Activated T-helper 2 cell treated with anti-CD3 and anti-CD28 coated beads, Interferon-gamma antibody, Interleukin-2, Interleukin-4, amounts not matched to agents 10 μg/mL and 5 μg/mL and 100 μg/mL, durations not matched to agents 14 hours and 24 hours and 36 hours (primary cell): ENCODE data around the gene JAK2. TPM values are rescaled to one million over a fixed set of nuclear protein-coding genes. Genes with fewer than 3 reads are reported as not detected.
"Not testable (repeated sequence)": the region's sequence is repeated elsewhere in the genome, so short reads cannot be mapped to it uniquely, and the experiment has no call there.

Experiments
- DNase-seq: peaks from one replicate; pipeline ENCODE4 v3.0.0; 2021; ENCODE audit warnings: low spot score
- H3K27ac Mint-ChIP-seq: one replicate; pipeline ENCODE4 v1.8.0; 2021; ENCODE audit warnings: mixed read lengths
- H3K27me3 Mint-ChIP-seq: one replicate; pipeline ENCODE4 v1.8.0; 2021; ENCODE audit warnings: low read depth, mixed read lengths
- H3K36me3 Mint-ChIP-seq: one replicate; pipeline ENCODE4 v1.8.0; 2021; ENCODE audit warnings: low read depth, mixed read lengths
- H3K4me1 Mint-ChIP-seq: one replicate; pipeline ENCODE4 v1.8.0; 2021; ENCODE audit warnings: low read depth, mixed read lengths
- H3K4me3 Mint-ChIP-seq: one replicate; pipeline ENCODE4 v1.8.0; 2021; ENCODE audit warnings: low read depth, mild to moderate bottlenecking, moderate library complexity, mixed read lengths
- H3K9me3 Mint-ChIP-seq: one replicate; pipeline ENCODE4 v1.8.0; 2021; ENCODE audit warnings: mixed read lengths
- intact Hi-C: fragments of 100-400 bp; cut with micrococcal nuclease; formaldehyde crosslinking; loops from one replicate; pipeline ENCODE4 v1.15.1; 2023
- total RNA-seq: library from RNA; stranded (reverse); gene quantifications from 2 replicates; pipeline ENCODE4 v1.2.3, GENCODE V29; 2022

Gene JAK2
- total RNA-seq, 1 donor from 2014 or later = 32.3 TPM

DNA sequence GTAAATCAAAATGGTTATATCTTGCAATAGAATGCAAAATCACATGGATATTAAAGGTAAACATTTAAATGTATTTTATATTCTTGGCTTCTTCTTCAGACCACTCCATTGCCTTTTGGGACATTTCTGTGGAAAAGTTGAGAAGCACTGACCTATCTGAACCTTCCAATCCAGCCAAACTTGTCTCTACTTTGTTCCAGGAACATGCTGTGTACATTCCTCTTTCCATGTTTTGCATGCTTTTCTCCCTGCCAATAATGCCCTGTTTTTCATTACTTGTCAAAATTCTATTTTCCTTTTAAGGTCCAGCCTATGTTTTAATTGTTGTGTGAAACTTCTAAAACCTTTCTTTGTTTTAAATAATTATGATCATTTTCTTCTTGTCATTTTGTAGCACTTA lies 28.3 kb downstream of the JAK2 start:
- intact Hi-C loops = no loop called here
- H3K9me3 Mint-ChIP-seq = peaks cover 24% of the 10 kb centered on the region
- H3K4me3 Mint-ChIP-seq = no peak overlapping the region
- H3K27me3 Mint-ChIP-seq = no peaks in the 10 kb centered on the region
- no peak overlapping the region for H3K27ac Mint-ChIP-seq
- peaks cover 35% of the 10 kb centered on the region for H3K4me1 Mint-ChIP-seq
- H3K36me3 Mint-ChIP-seq = peaks cover 84% of the 10 kb centered on the region
- no peak for DNase-seq

DNA sequence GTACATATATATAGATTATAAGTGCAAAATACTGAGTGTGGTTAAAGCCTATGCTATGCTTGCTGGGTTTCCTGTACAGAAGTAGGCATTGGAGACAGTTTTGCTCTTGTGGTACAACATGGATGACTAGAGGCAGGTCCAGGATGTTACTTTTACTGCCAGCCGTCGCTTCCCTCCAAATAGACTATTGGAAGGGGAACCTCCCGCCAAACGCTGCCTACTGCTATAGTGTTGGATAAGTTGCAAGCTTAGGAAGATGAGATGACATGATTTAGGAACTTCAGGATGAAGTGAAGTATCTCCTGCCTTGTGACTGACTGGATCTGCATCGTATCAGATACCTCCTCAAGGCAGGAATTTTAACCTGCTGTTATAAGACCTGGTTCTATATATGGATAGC lies 30.9 kb downstream of the JAK2 start:
- Mint-ChIP-seq H3K27me3 (no peaks in the 10 kb centered on the region), H3K36me3 (peaks cover 87% of the 10 kb centered on the region), H3K9me3 (peaks cover 37% of the 10 kb centered on the region), H3K4me3 (no peak overlapping the region), H3K27ac (no peak overlapping the region), H3K4me1 (peaks cover 27% of the 10 kb centered on the region)
- intact Hi-C loops = no loop called here
- no peak for DNase-seq

- H3K27ac Mint-ChIP-seq = peak overlapping the region; percentile 38
- no peaks in the 10 kb centered on the region for H3K27me3 Mint-ChIP-seq
- intact Hi-C loops = no loop called here
- H3K36me3 Mint-ChIP-seq = peaks cover 86% of the 10 kb centered on the region
- DNase-seq = no peak
- peaks cover 45% of the 10 kb centered on the region for H3K4me1 Mint-ChIP-seq
- H3K9me3 Mint-ChIP-seq = peaks cover 11% of the 10 kb centered on the region
- no peak overlapping the region for H3K4me3 Mint-ChIP-seq
Observed at GRCh38 chr9:5025416-5025815, 40.3 kb downstream of the JAK2 start.

DNA sequence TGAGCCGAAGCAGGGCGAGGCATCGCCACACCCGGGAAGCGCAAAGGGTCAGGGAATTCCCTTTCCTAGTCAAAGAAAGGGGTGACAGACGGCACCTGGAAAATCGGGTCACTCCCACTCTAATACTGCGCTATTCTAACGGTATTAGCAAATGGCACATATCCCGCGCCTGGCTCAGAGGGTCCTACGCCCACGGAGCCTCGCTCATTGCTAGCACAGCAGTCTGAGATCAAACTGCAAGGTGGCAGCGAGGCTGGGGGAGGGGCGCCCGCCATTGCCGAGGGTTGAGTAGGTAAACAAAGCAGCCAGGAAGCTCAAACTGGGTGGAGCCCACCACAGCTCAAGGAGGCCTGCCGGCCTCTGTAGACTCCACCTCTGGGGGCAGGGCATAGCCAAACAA lies 46.9 kb downstream of the JAK2 start:
- H3K27me3 Mint-ChIP-seq, H3K27ac Mint-ChIP-seq, intact Hi-C loops, DNase-seq, H3K4me3 Mint-ChIP-seq: not testable (repeated sequence)
- Mint-ChIP-seq H3K9me3 (peaks cover 33% of the 10 kb centered on the region), H3K4me1 (peaks cover 21% of the 10 kb centered on the region), H3K36me3 (peaks cover 89% of the 10 kb centered on the region)

GRCh38 chr9:5040730-5041389 lies 55.8 kb downstream of the JAK2 start:
- H3K4me3 Mint-ChIP-seq = no peak overlapping the region
- intact Hi-C loops = no loop called here
- no peak for DNase-seq
- H3K9me3 Mint-ChIP-seq = peaks cover 10% of the 10 kb centered on the region
- peaks cover 3% of the 10 kb centered on the region for H3K4me1 Mint-ChIP-seq
- H3K27me3 Mint-ChIP-seq = no peaks in the 10 kb centered on the region
- peaks cover 77% of the 10 kb centered on the region for H3K36me3 Mint-ChIP-seq
- no peak overlapping the region for H3K27ac Mint-ChIP-seq

- Mint-ChIP-seq H3K4me1 (peaks cover 6% of the 10 kb centered on the region), H3K4me3 (no peak overlapping the region), H3K36me3 (peaks cover 83% of the 10 kb centered on the region), H3K27ac (no peak overlapping the region), H3K9me3 (peaks cover 10% of the 10 kb centered on the region), H3K27me3 (no peaks in the 10 kb centered on the region)
- no peak for DNase-seq
- intact Hi-C loops = no loop called here
Observed at GRCh38 chr9:5041390-5042115, 56.5 kb downstream of the JAK2 start.

DNA sequence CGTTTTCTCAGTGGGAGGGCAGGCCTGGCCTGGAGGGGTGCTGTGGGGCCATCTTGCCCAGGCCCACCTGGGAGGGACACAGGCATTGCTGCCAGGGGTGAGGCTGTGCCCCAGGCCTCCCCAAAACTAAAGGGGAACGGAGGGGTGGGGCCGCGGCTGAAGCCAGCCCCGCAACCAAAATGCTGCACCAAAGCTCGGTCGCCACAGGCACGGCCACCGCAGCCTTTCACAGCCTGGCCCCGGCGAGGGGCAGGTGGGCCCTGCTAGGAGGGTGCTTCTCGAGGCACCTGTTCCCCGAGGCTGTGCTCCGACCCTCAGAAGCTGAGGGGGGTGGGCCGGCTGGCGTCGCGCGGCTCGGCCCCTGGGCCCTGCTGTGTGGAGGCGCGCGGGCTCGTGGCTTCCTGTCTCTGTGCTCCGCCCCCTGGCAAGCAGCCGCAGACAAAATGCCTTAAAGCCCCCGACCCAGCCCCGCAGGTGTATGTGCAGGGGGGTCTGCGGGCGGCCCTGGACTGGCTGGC lies 57.6 kb downstream of the JAK2 start:
- intact Hi-C loops = no loop called here
- peaks cover 81% of the 10 kb centered on the region for H3K36me3 Mint-ChIP-seq
- H3K4me1 Mint-ChIP-seq = peaks cover 9% of the 10 kb centered on the region
- no peak for DNase-seq
- peak overlapping the region; percentile 55 for H3K27ac Mint-ChIP-seq
- H3K4me3 Mint-ChIP-seq = peak overlapping the region; percentile 8
- H3K27me3 Mint-ChIP-seq = no peaks in the 10 kb centered on the region
- peaks cover 10% of the 10 kb centered on the region for H3K9me3 Mint-ChIP-seq

DNA sequence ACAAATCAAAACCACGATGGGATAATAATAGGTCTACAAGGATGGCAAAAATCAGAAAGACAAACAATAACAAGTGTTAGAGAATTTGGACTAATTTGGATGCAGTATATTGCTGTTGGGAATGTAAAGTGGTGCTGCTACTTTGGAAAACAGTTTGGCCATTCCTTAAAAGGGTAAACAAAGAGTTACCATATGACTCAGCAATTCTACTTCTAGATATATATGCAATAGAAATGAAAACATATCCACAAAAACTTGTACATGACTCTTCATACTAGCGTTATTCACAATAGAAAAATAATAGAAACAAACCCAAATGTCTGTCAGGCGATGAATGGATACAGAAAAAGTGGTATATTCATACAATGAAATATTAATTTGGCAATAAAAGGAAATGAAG lies 58.3 kb downstream of the JAK2 start:
- Mint-ChIP-seq H3K4me1 (peaks cover 9% of the 10 kb centered on the region), H3K27me3 (no peaks in the 10 kb centered on the region), H3K9me3 (peaks cover 10% of the 10 kb centered on the region), H3K27ac (peak overlapping the region; percentile 55), H3K4me3 (no peak overlapping the region), H3K36me3 (peaks cover 84% of the 10 kb centered on the region)
- intact Hi-C loops = no loop called here
- DNase-seq = no peak

DNA sequence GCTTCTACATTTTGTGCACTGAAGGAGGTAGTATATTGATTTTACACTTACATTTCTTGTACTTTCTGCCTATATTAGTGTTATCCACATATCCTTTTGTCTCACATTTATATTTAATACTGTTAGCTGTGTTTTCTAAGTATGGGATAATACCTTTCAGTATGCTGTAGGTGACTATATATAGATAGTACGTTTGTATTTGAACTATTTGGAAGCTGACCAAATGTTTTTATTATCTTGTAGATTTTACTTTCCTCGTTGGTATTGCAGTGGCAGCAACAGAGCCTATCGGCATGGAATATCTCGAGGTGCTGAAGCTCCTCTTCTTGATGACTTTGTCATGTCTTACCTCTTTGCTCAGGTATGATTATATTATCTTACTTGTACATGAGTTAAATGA lies 59.1 kb downstream of the JAK2 start:
- Mint-ChIP-seq H3K9me3 (peaks cover 5% of the 10 kb centered on the region), H3K4me1 (peaks cover 10% of the 10 kb centered on the region), H3K36me3 (peaks cover 82% of the 10 kb centered on the region), H3K27me3 (no peaks in the 10 kb centered on the region), H3K27ac (no peak overlapping the region), H3K4me3 (no peak overlapping the region)
- intact Hi-C loops = no loop called here
- no peak for DNase-seq

DNA sequence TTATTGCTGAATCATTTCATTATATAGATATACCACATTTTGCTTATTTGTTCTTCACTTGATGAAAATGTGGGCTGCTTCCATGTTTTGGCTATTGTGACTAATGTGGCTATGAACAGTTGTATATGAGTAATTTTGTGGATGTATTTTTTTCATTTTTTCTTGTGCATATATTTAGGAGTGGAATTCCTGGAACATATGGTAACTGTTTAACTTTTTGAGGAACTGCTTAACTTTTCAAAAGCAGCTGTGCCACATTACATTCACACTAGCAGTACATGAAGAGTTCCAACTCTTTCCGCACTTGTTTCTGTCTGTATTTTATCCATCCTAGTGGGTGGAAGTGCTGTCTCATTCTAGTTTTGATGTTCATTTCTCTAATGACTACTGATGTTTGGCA lies 67.8 kb downstream of the JAK2 start:
- H3K27ac Mint-ChIP-seq = no peak overlapping the region
- no peak for DNase-seq
- peaks cover 17% of the 10 kb centered on the region for H3K4me1 Mint-ChIP-seq
- intact Hi-C loops = no loop called here
- H3K27me3 Mint-ChIP-seq = no peaks in the 10 kb centered on the region
- no peak overlapping the region for H3K4me3 Mint-ChIP-seq
- H3K9me3 Mint-ChIP-seq = no peaks in the 10 kb centered on the region
- peaks cover 76% of the 10 kb centered on the region for H3K36me3 Mint-ChIP-seq

DNA sequence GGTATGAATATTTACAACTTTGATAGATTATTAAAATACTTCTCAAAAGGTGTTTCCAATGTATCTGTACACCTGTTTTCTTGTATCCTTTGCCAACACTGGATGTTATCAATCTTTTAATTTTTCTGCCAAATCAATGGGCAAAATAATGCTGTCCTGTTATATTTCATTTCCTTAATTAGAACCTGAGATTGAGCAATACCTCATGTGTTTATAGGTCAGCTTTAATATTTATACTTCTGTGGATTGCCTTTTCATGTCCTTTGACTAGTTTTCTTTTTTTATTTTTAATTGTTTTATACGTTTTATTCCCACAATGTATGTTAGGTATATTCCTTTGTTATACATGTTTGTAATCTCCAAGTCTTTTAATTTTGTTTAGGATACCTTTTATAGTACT lies 77.6 kb downstream of the JAK2 start:
- peaks cover 62% of the 10 kb centered on the region for H3K36me3 Mint-ChIP-seq
- no peak overlapping the region for H3K27ac Mint-ChIP-seq
- H3K4me3 Mint-ChIP-seq = no peak overlapping the region
- no peaks in the 10 kb centered on the region for H3K9me3 Mint-ChIP-seq
- no peak for DNase-seq
- intact Hi-C loops = loop anchor here (10.0 kb wide), 1 partner anchor 62 kb away; no protein-coding TSS in a partner anchor
- peaks cover 27% of the 10 kb centered on the region for H3K4me1 Mint-ChIP-seq
- H3K27me3 Mint-ChIP-seq = no peaks in the 10 kb centered on the region

GRCh38 chr9:5072871-5073270 lies 87.8 kb downstream of the JAK2 start:
- intact Hi-C loops = loop anchor here (10.0 kb wide), 1 partner anchor 352 kb away; no protein-coding TSS in a partner anchor
- H3K27me3 Mint-ChIP-seq = no peaks in the 10 kb centered on the region
- peaks cover 66% of the 10 kb centered on the region for H3K36me3 Mint-ChIP-seq
- DNase-seq = no peak
- H3K27ac Mint-ChIP-seq = no peak overlapping the region
- peaks cover 17% of the 10 kb centered on the region for H3K4me1 Mint-ChIP-seq
- no peak overlapping the region for H3K4me3 Mint-ChIP-seq
- no peaks in the 10 kb centered on the region for H3K9me3 Mint-ChIP-seq

- Mint-ChIP-seq H3K4me1 (peaks cover 17% of the 10 kb centered on the region), H3K27me3 (no peaks in the 10 kb centered on the region), H3K4me3 (no peak overlapping the region), H3K36me3 (peaks cover 64% of the 10 kb centered on the region), H3K27ac (peak overlapping the region; percentile 4), H3K9me3 (no peaks in the 10 kb centered on the region)
- intact Hi-C loops = loop anchor here (10.0 kb wide), 1 partner anchor 351 kb away; no protein-coding TSS in a partner anchor
- no peak for DNase-seq
Observed at GRCh38 chr9:5073701-5074100, 88.6 kb downstream of the JAK2 start.
